ENCODE measurements around the gene NOX5.

Gene NOX5

DNA sequence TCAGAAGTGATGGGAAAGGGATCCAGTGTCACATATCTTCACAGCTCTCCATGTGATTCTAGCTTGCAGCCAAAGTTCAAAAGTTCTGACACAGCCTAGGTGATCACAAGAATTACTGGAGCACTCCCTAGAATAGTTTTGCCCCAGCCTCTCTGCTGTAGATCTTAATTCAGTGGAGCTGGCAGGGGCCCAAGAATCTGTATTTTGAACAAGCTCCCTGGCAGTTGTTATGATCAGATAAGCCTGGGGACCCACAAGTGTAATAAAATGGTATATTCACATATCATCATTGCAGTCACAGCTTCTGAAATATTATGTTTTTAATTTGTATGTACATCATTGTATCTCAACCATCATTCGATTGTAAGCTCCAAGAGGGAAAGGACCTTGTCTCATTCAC is 62.3 kb downstream of the NOX5 start:
- DNase-seq (ENCODE audit: low spot score) = no peak

DNA sequence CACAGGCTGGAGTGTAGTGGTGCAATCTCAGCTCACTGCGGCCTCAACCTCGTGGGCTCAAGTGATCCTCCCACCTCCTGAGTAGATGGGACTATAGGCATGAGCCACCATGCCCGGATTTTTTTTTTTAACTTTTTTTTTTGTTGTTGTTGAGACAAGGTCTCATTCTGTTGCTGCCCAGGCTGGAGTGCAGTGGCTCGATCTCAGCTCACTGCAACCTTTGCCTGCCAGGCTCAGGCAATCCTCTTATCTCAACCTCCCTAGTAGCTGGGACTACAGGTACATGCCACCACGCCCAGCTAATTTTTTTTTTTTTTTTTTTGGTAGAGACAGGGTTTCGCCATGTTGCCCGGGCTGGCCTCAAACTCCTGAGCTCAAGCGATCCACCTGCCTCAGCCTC is 64.1 kb downstream of the NOX5 start:
- in situ Hi-C loops (cut with MboI; ENCODE audit: low sequenced_read_pairs, unreplicated experiment) = no loop called here
- TF ChIP-seq, protein P1, sequence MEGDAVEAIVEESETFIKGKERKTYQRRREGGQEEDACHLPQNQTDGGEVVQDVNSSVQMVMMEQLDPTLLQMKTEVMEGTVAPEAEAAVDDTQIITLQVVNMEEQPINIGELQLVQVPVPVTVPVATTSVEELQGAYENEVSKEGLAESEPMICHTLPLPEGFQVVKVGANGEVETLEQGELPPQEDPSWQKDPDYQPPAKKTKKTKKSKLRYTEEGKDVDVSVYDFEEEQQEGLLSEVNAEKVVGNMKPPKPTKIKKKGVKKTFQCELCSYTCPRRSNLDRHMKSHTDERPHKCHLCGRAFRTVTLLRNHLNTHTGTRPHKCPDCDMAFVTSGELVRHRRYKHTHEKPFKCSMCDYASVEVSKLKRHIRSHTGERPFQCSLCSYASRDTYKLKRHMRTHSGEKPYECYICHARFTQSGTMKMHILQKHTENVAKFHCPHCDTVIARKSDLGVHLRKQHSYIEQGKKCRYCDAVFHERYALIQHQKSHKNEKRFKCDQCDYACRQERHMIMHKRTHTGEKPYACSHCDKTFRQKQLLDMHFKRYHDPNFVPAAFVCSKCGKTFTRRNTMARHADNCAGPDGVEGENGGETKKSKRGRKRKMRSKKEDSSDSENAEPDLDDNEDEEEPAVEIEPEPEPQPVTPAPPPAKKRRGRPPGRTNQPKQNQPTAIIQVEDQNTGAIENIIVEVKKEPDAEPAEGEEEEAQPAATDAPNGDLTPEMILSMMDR (IDR thresholded peaks at IDR 0.05; ENCODE audit: borderline replicate concordance, control extremely low read depth, extremely low read depth, insufficient read depth, missing control alignments) = no peak
- DNase-seq (ENCODE audit: low spot score) = no peak

More for the DNA sequence above, 62.3 kb downstream of the NOX5 start:
- in situ Hi-C loops (cut with MboI; ENCODE audit: low sequenced_read_pairs, unreplicated experiment) = no loop called here
- TF ChIP-seq, protein P1 (IDR thresholded peaks at IDR 0.05; ENCODE audit: borderline replicate concordance, control extremely low read depth, extremely low read depth, insufficient read depth, missing control alignments) = no peak

DNA sequence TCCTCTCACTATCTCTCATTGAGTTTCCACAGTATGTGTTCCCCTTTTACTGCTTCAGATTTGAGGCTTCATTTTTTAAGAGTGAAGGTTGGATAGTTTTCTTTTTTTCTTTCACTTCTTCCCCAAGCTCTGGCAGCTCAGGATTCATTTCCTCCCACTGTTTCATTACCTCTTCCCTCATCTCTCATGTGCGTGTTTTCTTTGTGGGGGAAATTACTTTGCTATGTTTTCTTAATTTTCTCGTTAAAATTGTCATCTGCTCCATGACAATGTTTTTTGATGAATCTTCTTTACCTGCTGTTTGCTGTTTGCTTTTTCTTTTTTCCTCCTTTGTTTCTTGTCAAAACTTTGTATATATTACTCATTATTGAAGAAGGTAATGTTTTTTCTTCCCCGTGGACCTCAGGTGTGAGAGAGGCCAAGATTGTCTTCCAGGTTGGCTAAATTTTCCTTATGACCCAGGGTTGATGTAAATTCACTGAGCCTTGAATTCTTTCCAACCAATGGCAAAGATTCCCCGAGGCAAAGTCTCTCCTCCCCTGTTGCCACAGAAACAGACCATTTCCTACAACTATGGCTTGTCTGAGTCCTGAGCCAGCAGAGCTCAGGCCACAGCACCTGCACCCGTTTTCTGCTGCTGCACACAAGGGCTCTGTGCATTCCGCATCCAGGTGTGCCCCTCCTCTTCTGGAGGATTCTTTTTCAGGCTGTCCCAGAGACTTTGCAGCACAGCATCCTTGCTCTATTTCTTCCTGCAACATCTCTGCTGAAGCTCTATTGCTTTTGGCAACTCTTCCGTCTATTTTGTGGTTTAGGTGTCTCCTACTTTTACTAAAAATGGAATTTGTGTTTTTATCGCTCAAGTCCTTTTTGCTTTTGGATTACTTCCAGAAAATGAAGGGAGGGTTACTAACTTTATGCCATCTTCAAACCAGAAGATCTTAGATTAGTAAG is 66.1 kb downstream of the NOX5 start:
- TF ChIP-seq, protein P1 (IDR thresholded peaks at IDR 0.05; ENCODE audit: borderline replicate concordance, control extremely low read depth, extremely low read depth, insufficient read depth, missing control alignments) = no peak
- in situ Hi-C loops (cut with MboI; ENCODE audit: low sequenced_read_pairs, unreplicated experiment) = no loop called here
- no peak for DNase-seq (ENCODE audit: low spot score)

DNA sequence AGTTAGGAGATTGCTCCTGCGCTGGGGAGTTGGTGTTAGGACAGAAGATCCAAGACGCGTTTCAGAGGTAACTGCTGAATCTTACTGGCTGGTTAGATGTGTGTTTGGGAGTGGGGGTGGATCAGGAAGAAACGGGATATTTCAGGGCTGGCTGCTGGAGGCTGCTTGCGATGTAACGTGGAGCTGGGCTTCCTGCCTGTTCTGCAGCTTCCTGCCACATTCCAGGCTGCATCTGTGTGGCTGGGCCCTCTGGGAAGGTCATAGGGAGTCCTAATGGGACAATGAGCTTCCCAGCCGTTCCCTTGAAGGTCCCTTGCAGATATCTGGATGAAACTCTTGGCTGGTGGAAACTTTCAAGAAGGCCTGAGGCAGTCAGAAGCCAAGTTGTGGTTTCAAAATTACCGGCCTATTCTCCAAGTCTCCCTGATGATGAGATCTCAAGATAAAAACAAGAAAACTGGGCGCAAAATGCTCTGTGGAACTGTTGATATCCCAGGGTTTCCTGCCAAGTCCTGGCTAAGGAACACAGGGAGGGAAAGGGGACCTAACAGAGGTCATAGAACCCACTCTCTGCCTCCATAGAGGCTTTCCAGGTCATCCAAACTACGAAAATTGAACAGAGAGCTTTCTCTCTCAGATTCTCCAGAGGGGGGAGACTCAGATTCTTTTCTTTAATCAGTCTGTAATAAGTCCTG is 67.0 kb downstream of the NOX5 start:
- in situ Hi-C loops (cut with MboI; ENCODE audit: low sequenced_read_pairs, unreplicated experiment) = no loop called here
- TF ChIP-seq, protein P1 (IDR thresholded peaks at IDR 0.05; ENCODE audit: borderline replicate concordance, control extremely low read depth, extremely low read depth, insufficient read depth, missing control alignments) = no peak
- no peak for DNase-seq (ENCODE audit: low spot score)

DNA sequence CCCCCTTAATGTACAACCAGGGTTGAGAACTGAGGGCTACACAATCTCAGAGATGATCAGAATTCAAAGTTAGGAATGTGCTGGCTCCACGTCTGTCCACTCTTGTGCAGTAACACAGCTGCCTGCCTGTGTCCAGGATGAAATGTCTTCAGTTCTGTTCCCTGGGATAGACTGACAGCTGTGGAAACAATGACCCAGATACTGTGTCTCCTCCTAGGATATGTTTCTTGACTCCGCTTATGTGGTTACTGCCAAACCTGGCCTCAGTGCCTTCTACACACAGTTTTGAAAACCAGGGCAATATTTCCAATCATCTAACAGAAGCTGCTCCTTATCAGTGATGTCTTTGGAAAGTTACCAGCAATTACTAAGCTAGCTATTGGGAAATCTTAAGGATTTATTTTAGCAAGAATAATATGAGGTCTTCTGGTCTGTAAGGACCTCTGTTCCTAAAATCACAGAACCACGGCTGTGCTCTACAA is 67.6 kb downstream of the NOX5 start:
- DNase-seq (ENCODE audit: low spot score) = no peak
- TF ChIP-seq, protein P1 (IDR thresholded peaks at IDR 0.05; ENCODE audit: borderline replicate concordance, control extremely low read depth, extremely low read depth, insufficient read depth, missing control alignments) = no peak
- in situ Hi-C loops (cut with MboI; ENCODE audit: low sequenced_read_pairs, unreplicated experiment) = no loop called here

DNA sequence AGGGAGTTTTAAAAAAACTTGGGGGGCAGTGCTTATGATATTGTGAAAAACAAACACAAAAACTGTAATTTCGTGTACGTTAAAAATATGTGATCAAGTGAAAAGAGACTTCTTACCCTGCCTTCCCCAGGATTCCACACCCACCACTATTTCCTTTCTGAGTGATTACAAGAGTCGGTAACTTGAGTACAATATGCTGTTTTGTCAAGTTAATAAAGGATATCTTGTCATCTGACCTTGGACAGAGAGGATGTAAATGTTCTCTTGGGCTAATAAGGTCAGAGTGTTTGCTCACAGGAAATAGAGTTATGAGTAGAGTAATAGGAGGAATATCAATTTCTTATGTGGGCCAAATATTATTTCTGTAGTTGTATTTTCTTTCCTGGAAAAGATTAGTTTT is 68.1 kb downstream of the NOX5 start:
- in situ Hi-C loops (cut with MboI; ENCODE audit: low sequenced_read_pairs, unreplicated experiment) = no loop called here
- DNase-seq (ENCODE audit: low spot score) = no peak
- TF ChIP-seq, protein P1 (IDR thresholded peaks at IDR 0.05; ENCODE audit: borderline replicate concordance, control extremely low read depth, extremely low read depth, insufficient read depth, missing control alignments) = no peak

All from GM13976 (cell line).